ENCODE results near the gene AIG1. TPM values are rescaled to one million over a fixed set of nuclear protein-coding genes. Genes with fewer than 3 reads are reported as not detected.

AIG1 gene
- polyA plus RNA-seq, 1 of the 3 experiments (the other 2 are of a cell fraction), result 36.8 TPM

DNA sequence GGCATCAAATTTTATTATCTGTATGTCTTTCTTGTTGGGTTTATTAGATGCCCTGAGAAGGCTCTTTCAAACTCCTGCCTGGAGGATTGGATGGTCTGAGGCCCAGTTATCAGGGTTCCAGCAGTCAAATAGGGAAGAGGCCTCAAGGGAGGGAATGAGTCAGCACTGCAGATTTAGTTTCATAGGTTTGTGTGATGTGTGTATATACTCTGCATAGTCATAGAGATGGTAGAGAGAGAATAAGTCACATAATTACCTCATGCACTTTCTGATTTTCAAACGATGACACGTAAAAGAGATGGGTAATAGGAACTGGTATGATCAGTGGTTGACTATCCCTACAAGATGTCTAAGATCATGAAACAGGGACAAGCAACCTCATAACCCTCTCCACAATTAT, 307.7 kb downstream of the AIG1 start:
- H3K4me1 ChIP-seq (ENCODE audit: control insufficient read depth in 1 of 2, insufficient read depth in 2 of 2, low read depth in 1 of 2, low read length in 1 of 2), result no peaks in the 10 kb centered on the region; a peak in 1 of 4 replicates

DNA sequence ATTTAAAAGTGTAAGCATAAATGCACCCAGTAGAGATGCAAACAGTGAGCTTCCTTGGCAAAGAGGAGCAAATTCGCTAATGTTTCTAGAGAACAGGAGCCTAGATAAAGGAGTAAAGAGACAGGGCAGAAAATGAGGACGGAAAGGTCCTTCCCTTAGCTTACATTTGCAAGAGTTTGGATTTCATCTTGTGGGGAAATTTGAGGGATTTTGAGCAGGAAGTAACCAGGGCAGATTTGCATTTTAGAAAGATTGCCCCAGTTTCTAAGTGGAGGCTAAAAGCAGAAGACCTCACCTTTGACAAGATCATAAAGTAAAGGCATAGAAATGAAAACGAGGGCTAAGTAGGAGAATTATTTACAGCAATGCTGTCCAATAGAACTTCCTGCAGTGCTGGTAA, 309.3 kb downstream of the AIG1 start:
- CTCF ChIA-PET, result interaction anchor here (1.0 to 1.2 kb wide), 3 partner anchors 12 to 677 kb away, joined by 3 to 4 read pairs (median 3); no protein-coding TSS in a partner anchor

More for the DNA sequence above, 307.7 kb downstream of the AIG1 start:
- Histone ChIP-seq H4K20me1 (ENCODE audit: insufficient read depth) (no peaks in the 10 kb centered on the region), H2AFZ (ENCODE audit: low read depth) (no peak overlapping the region), H3K4me3 (ENCODE audit: low read depth in 2 of 2, low read length in 1 of 2) (no peak overlapping the region), H3K79me2 (ENCODE audit: insufficient read depth) (no peaks in the 10 kb centered on the region), H3K9me3 (no peaks in the 10 kb centered on the region), H3K27me3 (ENCODE audit: insufficient read depth) (no peaks in the 10 kb centered on the region), H3K27ac (ENCODE audit: low read depth in 2 of 2, low read length in 1 of 2) (no peak overlapping the region), H3K9me2 (no peaks in the 10 kb centered on the region), H3K36me3 (replicated peaks in 1 of 2; ENCODE audit: control insufficient read depth in 1 of 2, insufficient read depth in 2 of 2, low read length in 1 of 2) (no peaks in the 10 kb centered on the region), H3K9ac (no peak overlapping the region), H3K4me2 (no peak overlapping the region), H3F3A (replicated peaks; ENCODE audit: insufficient read depth) (no peaks in the 10 kb centered on the region)
- no peak for DNase-seq
- ChIA-PET CTCF (interaction anchor here (1.1 kb wide), 1 partner anchor 9 kb away, joined by 5 read pairs; no protein-coding TSS in a partner anchor), POLR2A (no interaction called here)
- TF ChIP-seq TCF12 (IDR thresholded peaks at IDR 0.05) (no peak), FOXJ3 (CRISPR knock-in tag; IDR thresholded peaks at IDR 0.05) (no peak), SMC3 (IDR thresholded peaks at IDR 0.05; ENCODE audit: low read depth, low read length) (no peak), RCOR1 (IDR thresholded peaks at IDR 0.05; ENCODE audit: low read length) (no peak), GATA2 (CRISPR knock-in tag; IDR thresholded peaks at IDR 0.05) (no peak), NFIC (IDR thresholded peaks at IDR 0.05; ENCODE audit: borderline replicate concordance) (no peak), NRF1 (IDR thresholded peaks at IDR 0.05; ENCODE audit: low read depth, low read length) (no peak), MEF2A (IDR thresholded peaks at IDR 0.05; ENCODE audit: borderline replicate concordance, low read depth) (no peak), CHD2 (IDR thresholded peaks at IDR 0.05; ENCODE audit: low read length, partially characterized antibody) (no peak)
- TF ChIP-seq, protein P1, sequence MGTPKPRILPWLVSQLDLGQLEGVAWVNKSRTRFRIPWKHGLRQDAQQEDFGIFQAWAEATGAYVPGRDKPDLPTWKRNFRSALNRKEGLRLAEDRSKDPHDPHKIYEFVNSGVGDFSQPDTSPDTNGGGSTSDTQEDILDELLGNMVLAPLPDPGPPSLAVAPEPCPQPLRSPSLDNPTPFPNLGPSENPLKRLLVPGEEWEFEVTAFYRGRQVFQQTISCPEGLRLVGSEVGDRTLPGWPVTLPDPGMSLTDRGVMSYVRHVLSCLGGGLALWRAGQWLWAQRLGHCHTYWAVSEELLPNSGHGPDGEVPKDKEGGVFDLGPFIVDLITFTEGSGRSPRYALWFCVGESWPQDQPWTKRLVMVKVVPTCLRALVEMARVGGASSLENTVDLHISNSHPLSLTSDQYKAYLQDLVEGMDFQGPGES (IDR thresholded peaks at IDR 0.05; ENCODE audit: low read depth, low read length), result no peak
- TF ChIP-seq, protein P2, sequence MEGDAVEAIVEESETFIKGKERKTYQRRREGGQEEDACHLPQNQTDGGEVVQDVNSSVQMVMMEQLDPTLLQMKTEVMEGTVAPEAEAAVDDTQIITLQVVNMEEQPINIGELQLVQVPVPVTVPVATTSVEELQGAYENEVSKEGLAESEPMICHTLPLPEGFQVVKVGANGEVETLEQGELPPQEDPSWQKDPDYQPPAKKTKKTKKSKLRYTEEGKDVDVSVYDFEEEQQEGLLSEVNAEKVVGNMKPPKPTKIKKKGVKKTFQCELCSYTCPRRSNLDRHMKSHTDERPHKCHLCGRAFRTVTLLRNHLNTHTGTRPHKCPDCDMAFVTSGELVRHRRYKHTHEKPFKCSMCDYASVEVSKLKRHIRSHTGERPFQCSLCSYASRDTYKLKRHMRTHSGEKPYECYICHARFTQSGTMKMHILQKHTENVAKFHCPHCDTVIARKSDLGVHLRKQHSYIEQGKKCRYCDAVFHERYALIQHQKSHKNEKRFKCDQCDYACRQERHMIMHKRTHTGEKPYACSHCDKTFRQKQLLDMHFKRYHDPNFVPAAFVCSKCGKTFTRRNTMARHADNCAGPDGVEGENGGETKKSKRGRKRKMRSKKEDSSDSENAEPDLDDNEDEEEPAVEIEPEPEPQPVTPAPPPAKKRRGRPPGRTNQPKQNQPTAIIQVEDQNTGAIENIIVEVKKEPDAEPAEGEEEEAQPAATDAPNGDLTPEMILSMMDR (IDR thresholded peaks at IDR 0.05), result no peak
- TF ChIP-seq, protein P3, sequence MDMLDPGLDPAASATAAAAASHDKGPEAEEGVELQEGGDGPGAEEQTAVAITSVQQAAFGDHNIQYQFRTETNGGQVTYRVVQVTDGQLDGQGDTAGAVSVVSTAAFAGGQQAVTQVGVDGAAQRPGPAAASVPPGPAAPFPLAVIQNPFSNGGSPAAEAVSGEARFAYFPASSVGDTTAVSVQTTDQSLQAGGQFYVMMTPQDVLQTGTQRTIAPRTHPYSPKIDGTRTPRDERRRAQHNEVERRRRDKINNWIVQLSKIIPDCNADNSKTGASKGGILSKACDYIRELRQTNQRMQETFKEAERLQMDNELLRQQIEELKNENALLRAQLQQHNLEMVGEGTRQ (IDR thresholded peaks at IDR 0.05; ENCODE audit: borderline replicate concordance, low read depth, low read length), result no peak
- WGBS (ENCODE audit: low lambda C conversion rate), result 90% methylated on average over 2 of the region's 2 CpGs

More for the DNA sequence above, 309.3 kb downstream of the AIG1 start:
- Histone ChIP-seq H3F3A (replicated peaks; ENCODE audit: insufficient read depth) (no peaks in the 10 kb centered on the region), H2AFZ (ENCODE audit: low read depth) (no peak overlapping the region), H4K20me1 (ENCODE audit: insufficient read depth) (no peaks in the 10 kb centered on the region), H3K4me2 (no peak overlapping the region), H3K4me1 (ENCODE audit: control insufficient read depth in 1 of 2, insufficient read depth in 2 of 2, low read depth in 1 of 2, low read length in 1 of 2) (no peaks in the 10 kb centered on the region; a peak in 1 of 4 replicates), H3K27ac (ENCODE audit: low read depth in 2 of 2, low read length in 1 of 2) (no peak overlapping the region), H3K36me3 (replicated peaks in 1 of 2; ENCODE audit: control insufficient read depth in 1 of 2, insufficient read depth in 2 of 2, low read length in 1 of 2) (no peaks in the 10 kb centered on the region), H3K79me2 (ENCODE audit: insufficient read depth) (no peaks in the 10 kb centered on the region), H3K27me3 (ENCODE audit: insufficient read depth) (no peaks in the 10 kb centered on the region), H3K9ac (no peak overlapping the region), H3K9me2 (no peaks in the 10 kb centered on the region), H3K4me3 (ENCODE audit: low read depth in 2 of 2, low read length in 1 of 2) (no peak overlapping the region), H3K9me3 (no peaks in the 10 kb centered on the region)
- DNase-seq, result no peak
- TF ChIP-seq RAD21 (IDR thresholded peaks at IDR 0.05; ENCODE audit: low read length) (no peak), RFX5 (IDR thresholded peaks at IDR 0.05; ENCODE audit: low read length) (no peak), EZH2phosphoT487 (IDR thresholded peaks at IDR 0.05; ENCODE audit: borderline replicate concordance, low read depth) (no peak), CHD2 (IDR thresholded peaks at IDR 0.05; ENCODE audit: low read length, partially characterized antibody) (no peak), FOXJ3 (CRISPR knock-in tag; IDR thresholded peaks at IDR 0.05) (no peak), FOXM1 (IDR thresholded peaks at IDR 0.05; ENCODE audit: low read depth) (no peak)
- TF ChIP-seq, protein P4, sequence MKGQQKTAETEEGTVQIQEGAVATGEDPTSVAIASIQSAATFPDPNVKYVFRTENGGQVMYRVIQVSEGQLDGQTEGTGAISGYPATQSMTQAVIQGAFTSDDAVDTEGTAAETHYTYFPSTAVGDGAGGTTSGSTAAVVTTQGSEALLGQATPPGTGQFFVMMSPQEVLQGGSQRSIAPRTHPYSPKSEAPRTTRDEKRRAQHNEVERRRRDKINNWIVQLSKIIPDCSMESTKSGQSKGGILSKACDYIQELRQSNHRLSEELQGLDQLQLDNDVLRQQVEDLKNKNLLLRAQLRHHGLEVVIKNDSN (IDR thresholded peaks at IDR 0.05; ENCODE audit: borderline replicate concordance, low read depth), result no peak
- TF ChIP-seq, protein P5, sequence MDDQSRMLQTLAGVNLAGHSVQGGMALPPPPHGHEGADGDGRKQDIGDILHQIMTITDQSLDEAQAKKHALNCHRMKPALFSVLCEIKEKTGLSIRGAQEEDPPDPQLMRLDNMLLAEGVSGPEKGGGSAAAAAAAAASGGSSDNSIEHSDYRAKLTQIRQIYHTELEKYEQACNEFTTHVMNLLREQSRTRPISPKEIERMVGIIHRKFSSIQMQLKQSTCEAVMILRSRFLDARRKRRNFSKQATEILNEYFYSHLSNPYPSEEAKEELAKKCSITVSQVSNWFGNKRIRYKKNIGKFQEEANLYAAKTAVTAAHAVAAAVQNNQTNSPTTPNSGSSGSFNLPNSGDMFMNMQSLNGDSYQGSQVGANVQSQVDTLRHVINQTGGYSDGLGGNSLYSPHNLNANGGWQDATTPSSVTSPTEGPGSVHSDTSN (IDR thresholded peaks at IDR 0.05), result no peak
- WGBS (ENCODE audit: low lambda C conversion rate), result 73% methylated on average over 3 of the region's 3 CpGs
- POLR2A ChIA-PET, result no interaction called here
